PFSK-1 (cell line): ENCODE results near the gene MEX3A.

Experiments
- FOXP2 ChIP-seq: optimal IDR thresholded peaks from 2 replicates; pipeline ENCODE3; 2011; ENCODE audit warnings: borderline replicate concordance, control low read depth, inconsistent platforms; ENCODE audit not compliant: insufficient read depth; ENCODE audit errors: extremely low read length, extremely low read depth
- POLR2AphosphoS5 ChIP-seq: IDR thresholded peaks from 2 replicates; pipeline ENCODE4 v1.6.1; 2012; ENCODE audit warnings: low read depth, mild to moderate bottlenecking, control low read depth, low read length, moderate library complexity
- REST ChIP-seq, 2 experiments: IDR thresholded peaks; 2 replicates each; pipeline versions ENCODE4 v1.6.1 to v1.8.0; 2011 to 2012; ENCODE audit warnings: low read depth in 2 of 2, low read length in 2 of 2, control low read depth in 1 of 2, inconsistent platforms in 1 of 2, mild to moderate bottlenecking in 1 of 2, moderate library complexity in 1 of 2; ENCODE audit not compliant: insufficient read depth in 1 of 2
- SIN3A ChIP-seq: IDR thresholded peaks from 2 replicates; pipeline ENCODE4 v1.6.1; 2012; ENCODE audit warnings: mild to moderate bottlenecking, low read length, moderate library complexity, borderline replicate concordance; ENCODE audit not compliant: insufficient read depth
- TAF1 ChIP-seq: IDR thresholded peaks from 2 replicates; pipeline ENCODE4 v1.6.1; 2012; ENCODE audit warnings: low read length, control low read depth, borderline replicate concordance; ENCODE audit not compliant: insufficient read depth

- TF ChIP-seq TAF1 (no peak), SIN3A (no peak), POLR2AphosphoS5 (no peak), REST (IDR thresholded peaks at IDR 0.05; ENCODE audit: insufficient read depth in 1 of 2, low read depth in 2 of 2, low read length in 2 of 2) (no peak), FOXP2 (no peak)
These were observed 20.6 kb upstream of the MEX3A start for GRCh38 chr1:156102633-156103511.
